Panc1 (cell line): ENCODE data around the gene TMEM107. TPM values are rescaled to one million over a fixed set of nuclear protein-coding genes. Genes with fewer than 3 reads are reported as not detected.

Experiments
- ATAC-seq: fragments of 200-7000 bp; cut with Tn5 transposase; 2 replicates; pipeline ENCODE4 v1.9.1; 2020; ENCODE audit warnings: mild to moderate bottlenecking, moderate library complexity
- Bru-seq: library from RNA; stranded (reverse); fragments of 400-500 nt; gene quantifications from one replicate; lab custom pipeline; 2021; lab: Mats Ljungman, UMichigan
- BruChase-seq, 2 experiments: library from RNA; stranded (reverse); fragments of 400-500 nt; gene quantifications; one replicate each; lab custom pipeline; 2021; lab: Mats Ljungman, UMichigan
- BruUV-seq: library from RNA; stranded (reverse); fragments of 400-500 nt; replicated peaks from 2 replicates; lab custom pipeline; 2021; lab: Mats Ljungman, UMichigan
- CTCF ChIA-PET: fragments of 300-600 bp; sonication (Branson Sonifier 250); formaldehyde crosslinking; loops from one replicate; lab custom pipeline; 2022; ENCODE audit warnings: antibody characterized with exemption; lab: Charles Lee
- POLR2A ChIA-PET: fragments of 300-600 bp; sonication (Branson Sonifier 250); formaldehyde crosslinking; loops from one replicate; lab custom pipeline; 2022; ENCODE audit warnings: antibody characterized with exemption; lab: Charles Lee
- DNase-seq: peaks from one replicate; pipeline ENCODE4 v3.0.0-alpha.2; 2010; ENCODE audit warnings: low read depth, low spot score
- H3K27ac ChIP-seq: 2 replicates; pipeline ENCODE4 v1.5.1; 2011; ENCODE audit warnings: mild to moderate bottlenecking, low read length, inconsistent platforms
- H3K27me3 ChIP-seq: fragments of 200-500 bp; sonication (Bioruptor generic); 2 replicates; pipeline ENCODE4 v1.6.0; 2014; ENCODE audit warnings: low read length, inconsistent platforms; ENCODE audit not compliant: control insufficient read depth, insufficient read depth
- H3K36me3 ChIP-seq: fragments of 200-500 bp; sonication (Bioruptor generic); 2 replicates; pipeline ENCODE4 v1.5.1; 2014; ENCODE audit warnings: inconsistent platforms, mild to moderate bottlenecking, low read length, moderate library complexity; ENCODE audit not compliant: control insufficient read depth, insufficient read depth
- H3K4me1 ChIP-seq: 2 replicates; pipeline ENCODE4 v1.5.1; 2011; ENCODE audit warnings: inconsistent platforms, mild to moderate bottlenecking, low read length, moderate library complexity; ENCODE audit not compliant: control insufficient read depth, insufficient read depth
- H3K4me3 ChIP-seq, 2 experiments: 2 replicates each; pipeline ENCODE4 v1.5.1; 2011 to 2012; ENCODE audit warnings: low read depth in 2 of 2, low read length in 2 of 2, mild to moderate bottlenecking in 2 of 2, inconsistent platforms in 1 of 2, moderate library complexity in 1 of 2
- H3K9me3 ChIP-seq: fragments of 200-500 bp; sonication (Bioruptor generic); 2 replicates; pipeline ENCODE4 v1.5.1; 2014; ENCODE audit warnings: low read depth, mild to moderate bottlenecking, inconsistent platforms, low read length, moderate library complexity; ENCODE audit not compliant: control insufficient read depth, insufficient read depth
- CTCF ChIP-seq: fragments of 450-650 bp; IDR thresholded peaks from 2 replicates; pipeline ENCODE4 v1.5.1; 2017; ENCODE audit warnings: mild to moderate bottlenecking
- POLR2AphosphoS5 ChIP-seq: IDR thresholded peaks from 2 replicates; pipeline ENCODE4 v1.6.1; 2012; ENCODE audit warnings: mild to moderate bottlenecking, low read depth, low read length, moderate library complexity
- REST ChIP-seq, 2 experiments: IDR thresholded peaks; 2 replicates each; pipeline ENCODE4 v1.6.1; 2011 to 2012; ENCODE audit warnings: low read depth in 2 of 2, control low read depth in 1 of 2, low read length in 1 of 2, mild to moderate bottlenecking in 1 of 2, moderate library complexity in 1 of 2; ENCODE audit not compliant: insufficient read depth in 1 of 2
- SIN3A ChIP-seq: IDR thresholded peaks from 2 replicates; pipeline ENCODE4 v1.6.1; 2012; ENCODE audit warnings: low read depth, mild to moderate bottlenecking, low read length, moderate library complexity, borderline replicate concordance; ENCODE audit not compliant: insufficient read depth
- TCF7L2 ChIP-seq: IDR thresholded peaks from 2 replicates; pipeline ENCODE4 v1.6.1; 2011; ENCODE audit warnings: mild to moderate bottlenecking, low read depth, low read length, inconsistent platforms
- in situ Hi-C: cut with HindIII; loops from 2 replicates; pipeline ENCODE4 v1.10.0; 2016; ENCODE audit warnings: low sequenced_read_pairs, low pct_unique_long_range_greater_than_20kb
- intact Hi-C: fragments of 100-400 bp; cut with micrococcal nuclease; formaldehyde crosslinking; loops from one replicate; pipeline ENCODE4 v1.10.0; 2022; ENCODE audit not compliant: unreplicated experiment
- long read RNA-seq: library from polyadenylated mRNA; unstranded; transcript quantifications from one replicate; pipeline ENCODE4 v2.0.0, GENCODE V29; 2021; ENCODE audit not compliant: unreplicated experiment
- polyA plus RNA-seq: library from polyadenylated mRNA; unstranded; fragments of >200 nt; gene quantifications from one replicate; pipeline ENCODE4 v1.2.1, GENCODE V29; 2012; ENCODE audit warnings: missing spikeins; ENCODE audit not compliant: insufficient read length
- total RNA-seq: library from RNA; stranded (reverse); gene quantifications from one replicate; pipeline ENCODE4 v1.2.1, GENCODE V29; 2021; ENCODE audit not compliant: unreplicated experiment

Gene TMEM107
- 10.6 TPM for total RNA-seq
- 8.1 TPM for polyA plus RNA-seq
- Bru-seq, nascent RNA: percentile 65 among the genes with signal in this experiment
- percentile 77 among the genes with signal in this experiment for BruChase-seq, experiment 1, labeled RNA remaining after a 2-hour chase
- percentile 74 among the genes with signal in this experiment for BruChase-seq, experiment 2, labeled RNA remaining after a 6-hour chase
- long read RNA-seq, transcript TMEM107-205 (2 exons, 1,210 nt): major isoform, 5 of 12 reads
- long read RNA-seq, partial matches to known transcripts: 1 of 12 reads
- long read RNA-seq, other reads (novel, unspliced or antisense): 2 of 12 reads

- ChIA-PET CTCF (no interaction called here), POLR2A (interaction anchor here (0.6 kb wide), 1 partner anchor 412 kb away, joined by 4 read pairs; no protein-coding TSS in a partner anchor)
- H3K36me3 ChIP-seq: no peaks in the 10 kb centered on the region
- H3K27ac ChIP-seq: peak within 1 kb of the TSS; percentile 96
- intact Hi-C loops (no loop called here), in situ Hi-C loops (no loop called here)
- TF ChIP-seq POLR2AphosphoS5: 0 out of 2 replicates have a peak, but pooled peaks have one; percentile 42
- TF ChIP-seq REST (IDR thresholded peaks at IDR 0.05; ENCODE audit: insufficient read depth in 1 of 2, low read depth in 2 of 2, low read length in 1 of 2): no peak
- no peak for TF ChIP-seq TCF7L2
- TF ChIP-seq SIN3A: peak; percentile 76; the same call in 1 of the 2 replicates
- BruUV-seq: no TSS peak
- H3K4me1 ChIP-seq: peaks cover 18% of the 10 kb centered on the region
- peak within 1 kb of the TSS; percentile 58 to 66 for H3K4me3 ChIP-seq
- ATAC-seq (peak; percentile 78), DNase-seq (no peak)
- H3K27me3 ChIP-seq: no peaks in the 10 kb centered on the region
- H3K9me3 ChIP-seq: no peaks in the 10 kb centered on the region
These were observed at the start of gene TMEM107 for GRCh38 chr17:8176197-8176940. Gene TMEM107, minus strand, starts transcription at chr17:8176380. Its CDS starts 94 bp downstream, at chr17:8176286.

GRCh38 chr17:8224891-8225812, 49.0 kb upstream of the TMEM107 start:
- DNase-seq: no peak
- ATAC-seq: no peak
- H3K4me3 ChIP-seq: no peak overlapping the region
- H3K9me3 ChIP-seq: no peaks in the 10 kb centered on the region
- peaks cover 16% of the 10 kb centered on the region for H3K4me1 ChIP-seq
- 0 out of 2 replicates have a peak overlapping the region, but pooled peaks have one; percentile 2 for H3K27ac ChIP-seq
- in situ Hi-C loops (no loop called here), intact Hi-C loops (loop anchor here (10.0 kb wide), 1 partner anchor 100 kb away; the partner anchor contains the start of gene HES7)
- BruUV-seq: no TSS peak
- no peak for TF ChIP-seq REST (IDR thresholded peaks at IDR 0.05; ENCODE audit: insufficient read depth in 1 of 2, low read depth in 2 of 2, low read length in 1 of 2)
- TF ChIP-seq TCF7L2: no peak
- TF ChIP-seq CTCF: no peak
- no peak for TF ChIP-seq POLR2AphosphoS5
- no peak for TF ChIP-seq SIN3A
- CTCF ChIA-PET: interaction anchor here (0.6 kb wide), 3 partner anchors 8 to 132 kb away, joined by 3 to 4 read pairs (median 4); no protein-coding TSS in a partner anchor
- H3K36me3 ChIP-seq: peaks cover 2% of the 10 kb centered on the region; the same call in 1 of the 2 replicates
- POLR2A ChIA-PET: interaction anchor here (1.1 kb wide), 1 partner anchor 23 kb away, joined by 7 read pairs; the partner anchor contains the start of gene CTC1
- H3K27me3 ChIP-seq: no peaks in the 10 kb centered on the region
